Liver (tissue), 9 donors: Measurements from ENCODE around the gene DGCR2. TPM values are rescaled to one million over a fixed set of nuclear protein-coding genes. Genes with fewer than 3 reads are reported as not detected.

Experiments
- DNase-seq: peaks from one replicate; pipeline ENCODE4 v3.0.0-alpha.2; 2017; ENCODE audit warnings: low spot score
- H3K27ac ChIP-seq, 2 donors: one replicate each; pipeline ENCODE4 v1.7.0; 2013; ENCODE audit warnings: inconsistent platforms in 2 of 2, low read length in 2 of 2, control low read depth in 1 of 2, low read depth in 1 of 2, mild to moderate bottlenecking in 1 of 2
- H3K27me3 ChIP-seq, 4 donors: one replicate each; pipeline versions ENCODE4 v1.6.1 to v1.7.0; 2013; ENCODE audit warnings: low read length in 3 of 4, inconsistent platforms in 1 of 4, mild to moderate bottlenecking in 1 of 4, moderate library complexity in 1 of 4; ENCODE audit not compliant: control insufficient read depth in 4 of 4, insufficient read depth in 4 of 4
- H3K36me3 ChIP-seq, 4 donors: one replicate each; pipeline versions ENCODE4 v1.6.1 to v1.7.0; 2013; ENCODE audit warnings: low read length in 3 of 4, mild to moderate bottlenecking in 3 of 4, low read depth in 1 of 4, moderate library complexity in 1 of 4; ENCODE audit not compliant: control insufficient read depth in 4 of 4, insufficient read depth in 3 of 4
- H3K4me1 ChIP-seq, 4 donors: one replicate each; pipeline versions ENCODE4 v1.6.1 to v1.7.0; 2013; ENCODE audit warnings: low read length in 3 of 4, mild to moderate bottlenecking in 3 of 4, moderate library complexity in 1 of 4; ENCODE audit not compliant: control insufficient read depth in 4 of 4, insufficient read depth in 4 of 4
- H3K4me3 ChIP-seq, 3 donors: one replicate each; pipeline versions ENCODE4 v1.6.1 to v1.7.0; 2013; ENCODE audit warnings: low read length in 3 of 3, control low read depth in 1 of 3, low read depth in 1 of 3, mild to moderate bottlenecking in 1 of 3
- H3K9ac ChIP-seq, 2 donors: one replicate each; pipeline ENCODE4 v1.7.0; 2013; ENCODE audit warnings: low read length in 2 of 2, mild to moderate bottlenecking in 2 of 2, moderate library complexity in 2 of 2, control low read depth in 1 of 2, low read depth in 1 of 2
- H3K9me3 ChIP-seq, 4 donors: one replicate each; pipeline versions ENCODE4 v1.6.1 to v1.7.0; 2013; ENCODE audit warnings: low read length in 3 of 4; ENCODE audit not compliant: control insufficient read depth in 4 of 4
- ATF3 ChIP-seq: IDR thresholded peaks from 2 replicates; pipeline ENCODE4 v1.6.1; 2016; ENCODE audit warnings: antibody characterized with exemption
- CTCF ChIP-seq: fragments of 150-350 bp; IDR thresholded peaks from 2 replicates; pipeline ENCODE4 v1.5.1; 2017; ENCODE audit warnings: improper control_type of control experiment, low read depth, low read length; ENCODE audit not compliant: missing input control
- EGR1 ChIP-seq, 2 donors: IDR thresholded peaks; 2 replicates each; pipeline ENCODE4 v1.6.1; 2016 to 2018; ENCODE audit warnings: antibody characterized with exemption in 2 of 2, low read depth in 2 of 2
- FOXA1 ChIP-seq: IDR thresholded peaks from 2 replicates; pipeline ENCODE4 v1.6.1; 2016; ENCODE audit warnings: antibody characterized with exemption
- FOXA2 ChIP-seq: IDR thresholded peaks from 2 replicates; pipeline ENCODE4 v1.6.1; 2016; ENCODE audit warnings: antibody characterized with exemption
- GABPA ChIP-seq, 2 donors: IDR thresholded peaks in 1 of 2; conservative IDR thresholded peaks in 1 of 2; 2 replicates each; pipeline ENCODE4 v1.6.1; 2016; ENCODE audit warnings: antibody characterized with exemption in 2 of 2, mild to moderate bottlenecking in 1 of 2, moderate library complexity in 1 of 2
- HNF4A ChIP-seq, 2 donors: conservative IDR thresholded peaks; 2 replicates each; pipeline ENCODE4 v1.6.1; 2016; ENCODE audit warnings: antibody characterized with exemption in 2 of 2, mild to moderate bottlenecking in 2 of 2
- HNF4G ChIP-seq: IDR thresholded peaks from 2 replicates; pipeline ENCODE4 v1.6.1; 2016; ENCODE audit warnings: antibody characterized with exemption
- JUND ChIP-seq, 2 donors: IDR thresholded peaks; 2 replicates each; pipeline ENCODE4 v1.6.1; 2016; ENCODE audit warnings: antibody characterized with exemption in 2 of 2
- MAX ChIP-seq: IDR thresholded peaks from 2 replicates; pipeline ENCODE4 v1.6.1; 2016; ENCODE audit warnings: antibody characterized with exemption
- NR2F2 ChIP-seq: IDR thresholded peaks from 2 replicates; pipeline ENCODE4 v1.6.1; 2016; ENCODE audit warnings: antibody characterized with exemption
- RAD21 ChIP-seq, 2 donors: IDR thresholded peaks; 2 replicates each; pipeline ENCODE4 v1.6.1; 2016; ENCODE audit warnings: antibody characterized with exemption in 2 of 2, mild to moderate bottlenecking in 2 of 2
- REST ChIP-seq: IDR thresholded peaks from 2 replicates; pipeline ENCODE4 v1.6.1; 2016; ENCODE audit warnings: antibody characterized with exemption, mild to moderate bottlenecking
- RXRA ChIP-seq, 2 donors: IDR thresholded peaks; 2 replicates each; pipeline ENCODE4 v1.6.1; 2017 to 2018; ENCODE audit warnings: antibody characterized with exemption in 2 of 2, mild to moderate bottlenecking in 1 of 2
- SP1 ChIP-seq: IDR thresholded peaks from 2 replicates; pipeline ENCODE4 v1.6.1; 2018; ENCODE audit warnings: antibody characterized with exemption, mild to moderate bottlenecking
- TAF1 ChIP-seq: conservative IDR thresholded peaks from 2 replicates; pipeline ENCODE4 v1.6.1; 2016; ENCODE audit warnings: antibody characterized with exemption, mild to moderate bottlenecking
- YY1 ChIP-seq: IDR thresholded peaks from 2 replicates; pipeline ENCODE4 v1.6.1; 2016; ENCODE audit warnings: antibody characterized with exemption, mild to moderate bottlenecking
- ZBTB33 ChIP-seq: IDR thresholded peaks from 2 replicates; pipeline ENCODE4 v1.6.1; 2016; ENCODE audit warnings: antibody characterized with exemption
- WGBS: extraction: QIAGEN DNeasy Blood & Tissue Kit; methylation state at CpG from one replicate; pipeline ENCODE4 v1.1.7; 2013; 5-methylcytosine and 5-hydroxymethylcytosine counted together
- polyA plus RNA-seq, 2 donors: library from polyadenylated mRNA; stranded (reverse) in 1 of 2; unstranded in 1 of 2; fragments of 200-250 nt in 1 of 2; fragments of >200 nt in 1 of 2; fragmentation: Nextera tagmentation in 1 of 2; extraction: Ambion mirVana in 1 of 2; gene quantifications; one replicate each; pipeline versions ENCODE4 v1.2.1 to v1.2.3, GENCODE V29; 2013 to 2015
- total RNA-seq, 2 donors: library from RNA; depleted of rRNA; stranded (reverse); fragments of >200 nt; gene quantifications; one replicate each; pipeline ENCODE4 v1.2.3, GENCODE V29; 2014
- donor health status: healthy.
- donor health status: healthy.
- donor health status: healthy.
- donor health status: healthy.
- donor health status: healthy.

Gene DGCR2
- total and polyA plus RNA-seq, 4 donors = 11.2 to 30.0 (median 21.1) TPM

- WGBS = 66% methylated on average over 4 of the region's 4 CpGs
- H3K4me3 ChIP-seq = no peak overlapping the region
- no peaks in the 10 kb centered on the region for H3K9me3 ChIP-seq
- no peak for DNase-seq
- no peaks in the 10 kb centered on the region for H3K27me3 ChIP-seq
- peaks cover 0 to 2% (median 0%) of the 10 kb centered on the region in 4 donors for H3K36me3 ChIP-seq
- H3K9ac ChIP-seq = no peak overlapping the region
- TF ChIP-seq RAD21 (IDR thresholded peaks at IDR 0.05) (no peak), EGR1 (IDR thresholded peaks at IDR 0.05; ENCODE audit: low read depth in 2 of 2) (no peak), YY1 (no peak), HNF4G (no peak), SP1 (no peak), ATF3 (no peak), GABPA (IDR thresholded peaks at IDR 0.05 in 1 of 2, conservative IDR thresholded peaks at IDR 0.05 in 1 of 2) (no peak), JUND (IDR thresholded peaks at IDR 0.05) (no peak), TAF1 (no peak), NR2F2 (no peak)
- peaks cover 10 to 29% (median 23%) of the 10 kb centered on the region in 4 donors for H3K4me1 ChIP-seq
- H3K27ac ChIP-seq = peak overlapping the region; percentile 79 to 80
These were observed 12.2 kb downstream of the DGCR2 start for GRCh38 chr22:19110064-19110458.

GRCh38 chr22:19109198-19110063 is 12.8 kb downstream of the DGCR2 start:
- peaks cover 0 to 2% (median 0%) of the 10 kb centered on the region in 4 donors for H3K36me3 ChIP-seq
- H3K9ac ChIP-seq = no peak overlapping the region
- no peaks in the 10 kb centered on the region for H3K27me3 ChIP-seq
- no peak for DNase-seq
- peak overlapping the region; percentile 79 to 80 for H3K27ac ChIP-seq
- H3K9me3 ChIP-seq = no peaks in the 10 kb centered on the region
- no peak overlapping the region for H3K4me3 ChIP-seq
- peaks cover 9 to 28% (median 23%) of the 10 kb centered on the region in 4 donors for H3K4me1 ChIP-seq
- 32% methylated on average over 7 of the region's 7 CpGs for WGBS
- TF ChIP-seq HNF4G (peak; percentile 28), TAF1 (no peak), YY1 (peak; percentile 74), NR2F2 (no peak), RAD21 (IDR thresholded peaks at IDR 0.05) (peak; percentile 30 to 37), GABPA (IDR thresholded peaks at IDR 0.05 in 1 of 2, conservative IDR thresholded peaks at IDR 0.05 in 1 of 2) (peak; percentile 18 to 75), ATF3 (no peak), SP1 (peak; percentile 48), EGR1 (IDR thresholded peaks at IDR 0.05; ENCODE audit: low read depth in 2 of 2) (no peak), CTCF (no peak), ZBTB33 (no peak), RXRA (IDR thresholded peaks at IDR 0.05) (peak; percentile 63 to 78), MAX (no peak), FOXA1 (no peak), REST (peak; percentile 42), FOXA2 (peak; percentile 42), JUND (IDR thresholded peaks at IDR 0.05) (peak in 1 of 2 donors; percentile 46), HNF4A (conservative IDR thresholded peaks at IDR 0.05) (peak; percentile 60 to 72)
